Stimulated activated CD8-positive, alpha-beta memory T cell treated with anti-CD3 and anti-CD28 coated beads, Interleukin-15, amount 100 ng/mL, for 4 hours (primary cell): ENCODE data around the gene NELFB.
A peak's percentile ranks its signal among the peaks of the same experiment; 100 is the strongest.

Experiments
- DNase-seq, 2 donors: peaks; one replicate each; pipeline ENCODE4 v3.0.0-alpha.2; 2020; ENCODE audit warnings: low read depth in 2 of 2

Gene NELFB

GRCh38 chr9:137281345-137282116 is 26.4 kb downstream of the NELFB start:
- no peak for DNase-seq

GRCh38 chr9:137286975-137287383 is 31.9 kb downstream of the NELFB start:
- DNase-seq: no peak

DNA sequence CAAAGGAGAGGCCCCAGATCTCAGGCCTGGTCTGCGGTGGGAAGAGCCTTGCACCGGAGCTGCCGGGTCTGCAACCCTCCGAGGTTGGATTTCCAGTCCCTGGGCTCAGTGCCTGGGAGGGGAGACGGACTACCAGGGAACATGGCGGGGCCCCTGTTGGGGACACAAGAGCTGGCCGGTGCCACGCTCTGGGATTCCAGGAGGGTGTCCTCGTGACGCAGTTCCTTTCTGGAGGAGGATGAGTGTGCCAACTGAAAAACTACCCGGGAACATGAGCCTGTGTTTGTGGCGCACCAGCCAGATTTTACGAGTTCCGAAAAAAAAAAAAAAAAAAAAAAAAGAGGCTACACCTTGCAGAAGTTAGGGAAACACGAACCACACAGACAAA is 38.0 kb downstream of the NELFB start:
- no peak for DNase-seq

- no peak for DNase-seq
These were observed 38.5 kb downstream of the NELFB start for GRCh38 chr9:137293482-137294090.

- no peak for DNase-seq
These were observed 39.1 kb downstream of the NELFB start for GRCh38 chr9:137294091-137294680.

- no peak for DNase-seq
These were observed 39.6 kb downstream of the NELFB start for GRCh38 chr9:137294681-137295237.

GRCh38 chr9:137295238-137295811 is 40.2 kb downstream of the NELFB start:
- no peak for DNase-seq

GRCh38 chr9:137295849-137296669 is 40.9 kb downstream of the NELFB start:
- no peak for DNase-seq

DNA sequence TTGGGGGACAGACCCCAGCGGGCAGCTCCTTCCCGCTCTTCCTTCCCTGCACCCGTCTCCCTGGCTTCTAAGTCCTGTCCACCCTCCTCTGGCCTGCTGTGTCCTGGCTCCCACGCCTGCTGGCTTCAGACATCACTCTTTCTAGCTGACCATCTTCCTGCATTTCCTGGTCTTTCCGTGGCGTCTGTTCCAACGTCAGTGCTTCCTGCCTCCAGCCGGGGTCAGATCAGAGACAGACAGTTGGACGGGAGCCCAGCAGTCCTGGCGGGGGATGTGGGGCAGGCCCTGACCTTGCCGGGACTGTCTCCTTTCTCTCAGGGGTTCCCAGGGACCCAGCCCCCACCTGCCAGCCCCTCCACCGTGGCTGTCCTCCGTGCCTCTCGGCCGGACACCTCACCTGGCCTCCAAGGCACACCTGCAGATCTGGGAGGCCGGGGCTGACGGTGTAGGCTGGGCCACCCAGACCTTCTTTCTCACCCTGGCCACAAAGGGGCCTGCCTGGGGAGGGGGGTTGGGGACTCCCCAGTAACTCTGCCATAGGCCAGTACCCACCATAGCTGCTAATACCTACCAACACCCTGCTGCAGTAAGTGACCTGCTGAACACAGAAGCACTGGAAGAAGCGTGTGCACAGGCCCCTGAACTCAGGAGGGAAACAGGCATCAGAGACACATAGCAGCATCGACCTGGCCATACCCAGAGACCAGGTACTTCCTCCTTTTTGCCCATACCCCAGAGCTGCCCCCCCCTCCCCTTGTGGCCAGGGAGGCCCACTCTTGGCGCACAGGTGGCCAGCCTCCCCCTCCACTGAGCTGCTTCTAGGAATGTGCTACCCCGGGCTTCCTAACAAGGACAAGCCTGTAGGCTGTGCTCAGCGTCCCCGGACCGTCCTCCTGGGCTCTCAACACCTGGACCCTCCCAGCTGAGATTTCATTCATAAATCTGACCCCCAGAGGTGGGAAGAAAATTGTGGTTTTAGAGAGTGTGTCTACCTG is 41.8 kb downstream of the NELFB start:
- DNase-seq: no peak

DNA sequence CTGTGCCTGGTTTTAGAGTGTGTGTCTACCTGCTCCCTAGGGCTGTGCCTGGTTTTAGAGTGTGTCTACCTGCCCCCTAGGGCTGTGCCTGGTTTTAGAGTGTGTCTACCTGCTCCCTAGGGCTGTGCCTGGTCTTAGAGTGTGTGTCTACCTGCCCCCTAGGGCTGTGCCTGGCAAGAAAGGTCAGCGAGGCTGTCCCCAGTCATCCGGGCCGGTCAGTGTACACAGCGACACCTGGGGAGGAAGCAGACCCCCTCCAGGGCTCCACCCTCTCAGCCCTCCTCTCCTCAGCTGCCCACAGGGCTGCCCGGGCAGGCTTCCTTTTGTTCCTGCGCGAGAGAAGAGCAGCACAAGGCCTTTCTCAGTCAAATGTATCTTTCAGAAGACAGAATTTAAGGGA is 42.8 kb downstream of the NELFB start:
- no peak for DNase-seq

GRCh38 chr9:137298401-137299202 is 43.5 kb downstream of the NELFB start:
- no peak for DNase-seq

GRCh38 chr9:137299203-137299565 is 44.1 kb downstream of the NELFB start:
- no peak for DNase-seq

- no peak for DNase-seq
These were observed 44.8 kb downstream of the NELFB start for GRCh38 chr9:137299938-137300337.

DNA sequence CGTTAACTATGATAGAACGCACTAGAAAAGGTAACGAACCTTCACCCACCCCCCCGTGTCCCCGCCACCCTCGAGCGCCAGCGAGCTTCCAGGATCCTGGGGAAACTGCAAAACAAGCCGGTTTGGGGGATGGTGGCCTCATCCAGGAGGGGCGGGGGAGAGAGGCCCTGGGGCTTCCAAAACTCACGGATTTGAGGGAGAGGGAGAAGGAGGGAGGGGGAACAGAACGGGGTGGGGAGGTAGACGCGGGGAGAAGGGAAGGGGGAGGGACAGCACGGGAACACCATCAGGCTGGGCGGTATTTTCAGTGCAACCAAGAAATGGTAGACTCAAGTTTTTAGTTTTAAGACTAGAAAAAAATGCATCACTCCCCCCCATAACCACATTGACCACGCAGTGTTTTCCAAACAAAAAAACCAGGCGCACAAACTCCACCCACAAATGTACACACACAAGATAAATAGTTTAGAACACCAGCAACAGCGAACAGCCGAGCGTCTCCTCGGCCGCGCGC is 45.5 kb downstream of the NELFB start:
- DNase-seq: no peak

DNA sequence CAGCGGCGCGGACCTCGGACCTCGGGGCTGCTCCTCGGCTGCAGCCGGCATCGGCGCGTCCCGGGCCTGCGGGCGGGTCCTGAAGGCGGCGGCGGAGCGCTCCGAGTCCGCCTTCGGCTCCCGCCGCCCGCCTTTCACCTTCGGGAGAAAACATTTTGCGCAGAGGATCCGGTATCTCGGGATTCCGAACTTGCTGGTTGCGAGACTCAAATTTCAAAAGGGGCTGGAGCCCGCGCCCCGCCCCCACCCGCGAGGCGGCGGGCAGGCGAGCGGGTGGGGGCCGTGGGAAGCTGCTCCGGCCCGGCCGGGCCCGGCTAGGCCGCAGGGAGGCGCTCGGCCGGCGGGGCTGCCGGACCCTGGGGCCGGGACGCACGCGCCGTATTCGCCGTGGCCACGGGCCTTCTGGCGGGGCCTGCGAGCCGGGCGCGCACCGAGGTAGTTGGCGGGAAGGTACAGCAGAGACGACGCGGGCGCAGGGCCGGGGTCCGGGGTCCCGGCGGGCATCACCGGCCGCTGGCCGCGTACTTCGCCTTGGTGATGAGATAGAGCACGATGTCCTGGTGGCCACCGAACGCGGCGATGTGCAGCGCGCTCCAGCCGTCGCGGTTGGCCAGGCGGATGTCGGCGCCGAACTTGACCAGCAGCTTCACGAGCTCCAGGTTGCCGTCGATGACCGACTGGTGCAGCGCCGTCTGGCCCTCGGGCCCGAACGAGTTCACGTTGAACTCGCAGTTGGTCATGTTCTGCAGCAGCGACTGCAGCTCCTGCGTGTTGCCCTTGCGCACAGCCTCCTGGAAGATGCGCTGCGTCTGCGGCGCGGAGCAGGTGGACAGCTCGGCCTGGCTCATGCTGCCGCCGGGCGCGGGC is 46.2 kb downstream of the NELFB start:
- DNase-seq: no peak

DNA sequence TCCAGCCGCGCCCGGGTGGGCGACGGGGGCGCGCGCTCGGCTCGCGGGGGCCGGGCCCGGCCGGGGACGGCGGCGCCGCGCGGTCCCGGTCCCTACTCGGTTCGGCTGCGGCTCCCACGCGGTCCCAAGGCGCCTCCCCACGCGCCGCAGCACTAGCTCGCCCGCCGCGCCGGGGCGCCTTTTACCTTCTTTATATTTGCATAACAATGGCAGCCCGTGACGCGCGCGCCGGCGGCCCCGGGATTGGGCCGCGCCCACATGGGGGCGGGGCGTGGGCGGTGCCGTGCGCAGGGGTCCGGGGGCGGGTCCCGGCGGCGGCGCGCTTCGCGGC is 47.0 kb downstream of the NELFB start, which contains the start of gene NRARP:
TSS of gene NRARP (minus strand) at position 154 of the 331 bp plus-strand sequence. CDS start 343 bp downstream, outside the sequence.
- peak; percentile 85 for DNase-seq

GRCh38 chr9:137302449-137303150 is 47.5 kb downstream of the NELFB start:
- no peak for DNase-seq
